ENCODE measurements around the gene KRT2. TPM values are rescaled to one million over a fixed set of nuclear protein-coding genes. Genes with fewer than 3 reads are reported as not detected.

KRT2 gene
- total and polyA plus RNA-seq, 2 donors (not counting 3 experiments of a cell fraction or from before 2014, with no cell fraction given), result not detected

- H3K9me1 ChIP-seq (replicated peaks; ENCODE audit: control insufficient read depth, extremely low read depth, insufficient read depth, low read length), result no peaks in the 10 kb centered on the region
- no peaks in the 10 kb centered on the region for H4K20me1 ChIP-seq (replicated peaks; ENCODE audit: control insufficient read depth, extremely low read depth, insufficient read depth, low read length)
- H3K9me3 ChIP-seq (replicated peaks; ENCODE audit: control insufficient read depth, insufficient read depth, low read length), result no peaks in the 10 kb centered on the region
- no peak overlapping the region for H3K4me2 ChIP-seq (ENCODE audit: insufficient read depth, low read length)
- H3K4me1 ChIP-seq (ENCODE audit: control insufficient read depth, extremely low read depth, insufficient read depth, low read length), result no peaks in the 10 kb centered on the region
- no peak overlapping the region for H3K9ac ChIP-seq (replicated peaks; ENCODE audit: extremely low read depth, insufficient read depth, low read length)
- DNase-seq (ENCODE audit: low read depth, low spot score), result no peak
- CTCF ChIA-PET, result interaction anchor here (2.0 kb wide), 1 partner anchor 19 kb away, joined by 5 read pairs; no protein-coding TSS in a partner anchor
- no peaks in the 10 kb centered on the region for H3K79me2 ChIP-seq (ENCODE audit: control insufficient read depth, insufficient read depth, low read length)
- H3K36me3 ChIP-seq (ENCODE audit: control insufficient read depth in 2 of 2, extremely low read depth in 1 of 2, insufficient read depth in 2 of 2, low read length in 2 of 2), result no peaks in the 10 kb centered on the region
- intact Hi-C loops (cut with micrococcal nuclease), result no loop called here
- no TSS peak for BruUV-seq (replicated peaks)
- no peaks in the 10 kb centered on the region for H3K27me3 ChIP-seq (ENCODE audit: control insufficient read depth in 2 of 2, insufficient read depth in 2 of 2, low read length in 2 of 2)
- TF ChIP-seq POLR2AphosphoS5 (IDR thresholded peaks at IDR 0.05; ENCODE audit: insufficient read depth, low read depth, low read length) (no peak), JUN (IDR thresholded peaks at IDR 0.05; ENCODE audit: borderline replicate concordance, insufficient read depth, insufficient read length, low read depth) (no peak), POLR2A (IDR thresholded peaks at IDR 0.05; ENCODE audit: low read depth, low read length) (no peak), MYC (IDR thresholded peaks at IDR 0.05; ENCODE audit: low read depth, low read length) (no peak), GATA2 (IDR thresholded peaks at IDR 0.05; ENCODE audit: insufficient read depth, insufficient read length, low read depth, low read length) (no peak), CTCF (IDR thresholded peaks at IDR 0.05; ENCODE audit: extremely low read depth in 1 of 2, insufficient read depth in 1 of 2, low read depth in 1 of 2, low read length in 2 of 2) (no peak), FOS (IDR thresholded peaks at IDR 0.05; ENCODE audit: borderline replicate concordance, insufficient read depth, low read length) (no peak), EZH2 (IDR thresholded peaks at IDR 0.05; ENCODE audit: borderline replicate concordance, low read depth, low read length, severe bottlenecking) (no peak)
- TF ChIP-seq, protein P1, sequence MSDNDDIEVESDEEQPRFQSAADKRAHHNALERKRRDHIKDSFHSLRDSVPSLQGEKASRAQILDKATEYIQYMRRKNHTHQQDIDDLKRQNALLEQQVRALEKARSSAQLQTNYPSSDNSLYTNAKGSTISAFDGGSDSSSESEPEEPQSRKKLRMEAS (IDR thresholded peaks at IDR 0.05; ENCODE audit: insufficient read depth, insufficient read length), result no peak
- POLR2A ChIA-PET, result no interaction called here
- H3K4me3 ChIP-seq (replicated peaks in 1 of 3; ENCODE audit: insufficient read depth in 1 of 3, low read depth in 1 of 3, low read length in 3 of 3), result no peak overlapping the region
- no peak for FAIRE-seq
- H2AFZ ChIP-seq (ENCODE audit: low read depth, low read length), result no peak overlapping the region
- H3K27ac ChIP-seq (ENCODE audit: insufficient read depth, low read depth, low read length), result no peak overlapping the region
- dilution Hi-C loops (cut with MboI; ENCODE audit: extremely low pct_ligation_motif_present, low sequenced_read_pairs), result no loop called here
These were observed 24.2 kb upstream of the KRT2 start for GRCh38 chr12:52676163-52676562.

Data from endothelial cell of umbilical vein (primary cell).